ENCODE data around the gene POU3F3. TPM values are rescaled to one million over a fixed set of nuclear protein-coding genes. Genes with fewer than 3 reads are reported as not detected.
A peak's percentile ranks its signal among the peaks of the same experiment; 100 is the strongest.

POU3F3 gene
- total and polyA plus RNA-seq, 8 donors = not detected

DNA sequence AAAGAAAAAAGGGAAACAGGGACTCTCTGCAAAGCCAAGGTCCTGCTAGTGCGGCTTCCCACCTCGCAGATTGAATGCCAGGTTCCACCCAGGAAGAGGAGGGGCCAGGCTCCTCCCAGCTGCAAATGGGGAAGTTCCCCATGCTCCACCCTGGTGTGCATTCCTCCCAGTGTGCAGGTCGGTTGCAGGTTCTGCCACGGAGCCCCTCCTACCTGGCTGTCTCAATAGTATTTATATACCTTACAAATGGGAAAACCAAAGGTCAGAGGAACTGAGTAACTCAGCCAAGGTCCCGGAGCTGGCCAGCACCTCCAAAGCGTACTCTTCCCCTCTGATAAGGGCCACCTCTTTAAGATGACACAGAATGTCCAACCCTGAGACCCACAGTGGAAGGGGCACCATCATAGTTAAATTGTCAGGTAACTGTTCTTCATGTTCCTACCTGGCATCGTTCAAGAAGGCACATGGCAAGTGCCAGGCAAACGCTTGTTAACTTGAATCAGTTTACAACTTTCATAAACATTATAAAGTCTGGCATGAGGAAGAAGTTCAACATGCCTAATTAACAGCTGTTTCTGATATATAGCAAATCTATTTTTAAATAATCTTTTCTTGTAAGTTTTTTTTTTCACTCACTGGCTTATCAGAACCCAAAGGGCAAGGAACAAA lies 35.5 kb downstream of the POU3F3 start:
- DNase-seq = no peak
- intact Hi-C loops (cut with DNase I) = no loop called here
- no peak overlapping the region for H3K27ac ChIP-seq

DNA sequence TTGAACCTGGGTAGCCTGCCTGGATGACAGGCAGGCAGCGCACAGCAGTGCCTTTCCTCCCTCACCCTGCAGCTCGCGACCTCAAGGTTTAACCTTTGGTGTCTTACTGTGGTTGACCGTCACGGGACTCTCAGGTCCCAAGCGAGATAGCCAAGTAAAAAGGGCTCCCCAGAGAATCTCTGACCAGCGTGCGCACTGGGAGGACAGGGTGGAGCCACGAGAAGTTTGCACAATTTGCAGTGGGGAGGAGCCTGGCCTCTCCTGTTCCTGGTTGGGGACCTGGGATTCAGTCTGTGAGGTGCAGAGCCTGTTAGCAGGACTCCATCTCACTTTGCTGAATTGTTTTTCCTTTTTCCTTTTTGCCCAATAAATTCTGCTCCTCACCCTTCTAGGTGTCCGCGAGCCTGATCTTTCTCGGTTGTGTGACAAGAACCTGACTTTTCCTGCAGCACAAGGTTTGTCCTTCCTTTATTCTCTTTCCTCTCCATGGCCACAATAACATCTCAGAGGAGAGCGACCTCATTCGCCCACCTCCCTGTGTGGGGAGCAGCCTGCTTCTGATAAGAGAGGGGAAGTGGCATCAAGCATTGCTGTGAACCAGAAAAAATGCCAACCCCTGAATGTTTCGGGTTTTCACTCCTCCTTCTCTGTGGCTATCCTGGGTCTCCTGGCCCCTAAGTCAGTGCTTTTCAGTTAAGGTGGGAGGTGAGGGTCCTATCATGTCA lies 36.2 kb downstream of the POU3F3 start:
- DNase-seq (no peak), FAIRE-seq (no peak), ATAC-seq (no peak)
- Histone ChIP-seq H3K4me3 (no peak overlapping the region), H3K27me3 (no peaks in the 10 kb centered on the region), H3K9me3 (no peaks in the 10 kb centered on the region), H3K4me1 (no peaks in the 10 kb centered on the region), H3K36me3 (no peaks in the 10 kb centered on the region), H3K27ac (no peak overlapping the region)
- WGBS, 2 donors = 72 to 83% methylated on average over 15 of the region's 15 CpGs
- TF ChIP-seq, protein P1, sequence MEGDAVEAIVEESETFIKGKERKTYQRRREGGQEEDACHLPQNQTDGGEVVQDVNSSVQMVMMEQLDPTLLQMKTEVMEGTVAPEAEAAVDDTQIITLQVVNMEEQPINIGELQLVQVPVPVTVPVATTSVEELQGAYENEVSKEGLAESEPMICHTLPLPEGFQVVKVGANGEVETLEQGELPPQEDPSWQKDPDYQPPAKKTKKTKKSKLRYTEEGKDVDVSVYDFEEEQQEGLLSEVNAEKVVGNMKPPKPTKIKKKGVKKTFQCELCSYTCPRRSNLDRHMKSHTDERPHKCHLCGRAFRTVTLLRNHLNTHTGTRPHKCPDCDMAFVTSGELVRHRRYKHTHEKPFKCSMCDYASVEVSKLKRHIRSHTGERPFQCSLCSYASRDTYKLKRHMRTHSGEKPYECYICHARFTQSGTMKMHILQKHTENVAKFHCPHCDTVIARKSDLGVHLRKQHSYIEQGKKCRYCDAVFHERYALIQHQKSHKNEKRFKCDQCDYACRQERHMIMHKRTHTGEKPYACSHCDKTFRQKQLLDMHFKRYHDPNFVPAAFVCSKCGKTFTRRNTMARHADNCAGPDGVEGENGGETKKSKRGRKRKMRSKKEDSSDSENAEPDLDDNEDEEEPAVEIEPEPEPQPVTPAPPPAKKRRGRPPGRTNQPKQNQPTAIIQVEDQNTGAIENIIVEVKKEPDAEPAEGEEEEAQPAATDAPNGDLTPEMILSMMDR (IDR thresholded peaks at IDR 0.05) = no peak
- intact Hi-C loops (cut with DNase I) = no loop called here

More for the DNA sequence above, 35.5 kb downstream of the POU3F3 start:
- ATAC-seq = peak in 3 of 4 donors; percentile 27 to 50 (median 46)
- Histone ChIP-seq H3K27me3 (no peaks in the 10 kb centered on the region), H3K9me3 (no peaks in the 10 kb centered on the region), H3K36me3 (no peaks in the 10 kb centered on the region), H3K4me3 (no peak overlapping the region), H3K4me1 (no peaks in the 10 kb centered on the region)
- WGBS, 2 donors = 31 to 37% methylated on average over 8 of the region's 8 CpGs
- no peak for FAIRE-seq
- TF ChIP-seq, protein P1 (IDR thresholded peaks at IDR 0.05) = no peak

DNA sequence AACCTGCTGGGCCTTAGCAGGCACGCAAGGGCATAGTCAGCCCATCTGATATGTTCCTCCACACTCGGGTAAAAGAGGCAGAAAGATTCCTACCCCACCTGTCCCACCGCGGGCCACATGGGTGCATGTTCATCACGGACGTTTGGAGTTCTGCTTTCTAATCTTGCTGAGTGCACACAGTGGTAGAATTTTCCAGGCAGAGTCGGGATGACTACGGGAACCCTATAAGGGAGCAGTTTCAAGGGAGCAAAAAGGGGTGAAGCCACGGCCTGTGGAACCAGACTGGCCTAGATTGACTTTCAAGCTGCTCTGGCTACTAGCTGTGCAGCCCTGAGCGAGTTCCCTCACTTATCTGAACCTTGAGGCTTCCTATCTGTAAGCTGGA lies 36.8 kb downstream of the POU3F3 start:
- no peaks in the 10 kb centered on the region for H3K27me3 ChIP-seq
- H3K9me3 ChIP-seq = no peaks in the 10 kb centered on the region
- 80 to 88% methylated on average over 10 of the region's 10 CpGs for WGBS, 2 donors
- H3K4me3 ChIP-seq = no peak overlapping the region
- H3K27ac ChIP-seq = no peak overlapping the region
- TF ChIP-seq, protein P1 (IDR thresholded peaks at IDR 0.05) = no peak
- no peak for DNase-seq
- H3K4me1 ChIP-seq = no peaks in the 10 kb centered on the region
- FAIRE-seq = no peak
- intact Hi-C loops (cut with DNase I) = no loop called here
- H3K36me3 ChIP-seq = no peaks in the 10 kb centered on the region
- no peak for ATAC-seq

DNA sequence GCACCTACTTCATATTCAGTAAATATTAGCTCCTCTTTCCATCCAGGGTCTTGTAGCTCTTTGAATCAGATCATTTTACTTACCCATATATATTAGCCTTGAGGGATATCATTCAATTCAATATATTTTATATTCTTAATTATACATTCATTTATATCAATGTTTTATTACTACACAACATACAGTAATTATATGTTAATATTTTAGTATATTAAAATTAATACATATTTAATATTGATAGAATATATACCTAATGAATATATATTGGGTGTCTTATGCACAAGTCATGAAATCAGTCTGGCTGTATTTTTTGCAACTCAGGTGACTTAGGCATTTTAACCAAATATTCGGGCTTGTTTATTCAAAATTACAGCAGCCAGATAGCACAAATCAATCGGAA lies 37.2 kb downstream of the POU3F3 start:
- H3K36me3 ChIP-seq = no peaks in the 10 kb centered on the region
- H3K4me3 ChIP-seq = no peak overlapping the region
- ATAC-seq (no peak), DNase-seq (no peak), FAIRE-seq (no peak)
- no peaks in the 10 kb centered on the region for H3K4me1 ChIP-seq
- 60 to 64% methylated on average over 2 of the region's 2 CpGs for WGBS, 2 donors
- H3K9me3 ChIP-seq = no peaks in the 10 kb centered on the region
- intact Hi-C loops (cut with DNase I) = no loop called here
- TF ChIP-seq, protein P1 (IDR thresholded peaks at IDR 0.05) = no peak
- H3K27me3 ChIP-seq = no peaks in the 10 kb centered on the region
- no peak overlapping the region for H3K27ac ChIP-seq

DNA sequence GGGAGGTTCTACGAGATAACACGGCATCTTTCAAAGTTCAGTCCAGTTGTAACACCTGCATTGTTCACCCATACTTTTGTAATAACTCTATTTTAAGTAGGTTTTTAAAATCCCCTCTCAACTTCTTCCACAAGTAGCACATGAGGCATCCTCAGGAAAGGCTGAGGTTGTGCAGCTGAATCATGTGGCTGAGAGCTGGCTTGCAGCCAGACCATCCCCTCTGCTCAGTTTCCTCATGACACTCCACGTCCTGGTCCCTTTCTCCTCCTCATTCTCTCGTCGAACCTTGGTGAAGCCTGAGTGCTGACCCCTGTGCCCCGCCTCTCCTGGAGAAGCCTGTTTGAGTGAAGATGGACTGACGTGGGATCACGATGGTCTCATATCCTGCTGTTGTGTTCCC lies 42.5 kb downstream of the POU3F3 start:
- intact Hi-C loops (cut with DNase I) = no loop called here
- Histone ChIP-seq H3K4me3 (no peak overlapping the region), H3K36me3 (no peaks in the 10 kb centered on the region), H3K27me3 (no peaks in the 10 kb centered on the region), H3K27ac (no peak overlapping the region), H3K4me1 (no peaks in the 10 kb centered on the region), H3K9me3 (no peaks in the 10 kb centered on the region)
- 45 to 62% methylated on average over 8 of the region's 8 CpGs for WGBS, 2 donors
- FAIRE-seq = no peak
- TF ChIP-seq, protein P1 (IDR thresholded peaks at IDR 0.05) = no peak
- no peak for ATAC-seq
- DNase-seq = no peak
